Measurements from ENCODE around the gene GSTM1. TPM values are rescaled to one million over a fixed set of nuclear protein-coding genes. Genes with fewer than 3 reads are reported as not detected.

The GSTM1 gene
- total and polyA plus RNA-seq, 2 of the 8 experiments (the other 6 are each of a cell fraction or from before 2014, with no cell fraction given): 16.7 to 42.5 TPM

DNA sequence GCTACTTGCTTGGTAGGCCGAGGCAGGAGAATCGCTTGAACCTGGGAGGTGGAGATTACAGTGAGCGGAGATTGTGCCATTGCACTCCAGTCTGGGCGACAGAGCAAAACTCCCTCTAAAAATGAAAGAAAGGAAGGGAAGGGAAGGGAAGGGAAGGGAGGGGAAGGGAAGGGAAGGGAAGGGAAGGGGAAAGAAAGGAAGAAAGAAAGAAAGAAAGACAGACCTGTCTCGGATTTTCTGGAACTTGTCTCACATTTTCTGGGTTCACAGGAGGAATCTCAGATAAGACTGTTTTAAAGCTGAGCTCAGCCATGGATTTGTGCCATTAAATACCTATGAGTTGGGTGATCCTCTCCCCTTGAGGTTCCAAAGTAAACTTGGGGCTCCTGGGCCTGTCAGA is 37.3 kb downstream of the GSTM1 start:
- H3K23ac ChIP-seq (ENCODE audit: insufficient read length): no peak overlapping the region
- no peak overlapping the region for H2BK120ac ChIP-seq (replicated peaks; ENCODE audit: low read depth, low read length)
- TF ChIP-seq RFX5 (IDR thresholded peaks at IDR 0.05; ENCODE audit: borderline replicate concordance, low read depth, low read length) (no peak), JUN (IDR thresholded peaks at IDR 0.05; ENCODE audit: low read depth, low read length) (no peak), NRF1 (IDR thresholded peaks at IDR 0.05; ENCODE audit: low read depth, low read length) (no peak), CBX5 (IDR thresholded peaks at IDR 0.05; ENCODE audit: low read depth, low read length) (no peak), RAD21 (IDR thresholded peaks at IDR 0.05 in 1 of 2, conservative IDR thresholded peaks at IDR 0.05 in 1 of 2; ENCODE audit: low read depth in 2 of 2, low read length in 2 of 2) (no peak)
- no peak overlapping the region for H4K91ac ChIP-seq (replicated peaks; ENCODE audit: insufficient read length, low read length)
- no peak for FAIRE-seq
- H4K8ac ChIP-seq (ENCODE audit: extremely low read depth, insufficient read depth, low read length): no peak overlapping the region
- H3K4me1 ChIP-seq (replicated peaks in 1 of 4; ENCODE audit: control insufficient read depth in 3 of 4, insufficient read depth in 4 of 4, low read length in 3 of 4): no peaks in the 10 kb centered on the region
- no peak overlapping the region for H4K5ac ChIP-seq (ENCODE audit: insufficient read length, low read depth, low read length)
- H2AK5ac ChIP-seq (ENCODE audit: low read depth, low read length): no peak overlapping the region
- H3K23me2 ChIP-seq (ENCODE audit: low read depth, low read length): no peaks in the 10 kb centered on the region
- H3K18ac ChIP-seq (ENCODE audit: extremely low read depth, low read length): no peak overlapping the region
- H3K4me2 ChIP-seq (ENCODE audit: insufficient read depth in 1 of 2, low read depth in 2 of 2, low read length in 2 of 2): no peak overlapping the region
- H3K27me3 ChIP-seq (replicated peaks in 1 of 4; ENCODE audit: control insufficient read depth in 3 of 4, extremely low read depth in 1 of 4, insufficient read depth in 3 of 4, low read length in 3 of 4): peaks cover 0 to 2% (median 0%) of the 10 kb centered on the region in 4 experiments; a peak in 1 of 7 replicates
- no peak overlapping the region for H2BK5ac ChIP-seq (ENCODE audit: low read depth, low read length)
- H3K27ac ChIP-seq (ENCODE audit: low read depth, low read length): no peak overlapping the region
- no peaks in the 10 kb centered on the region for H3K79me2 ChIP-seq (ENCODE audit: control insufficient read depth in 1 of 2, insufficient read depth in 2 of 2, low read length in 2 of 2)
- H4K20me1 ChIP-seq (replicated peaks in 1 of 2; ENCODE audit: control insufficient read depth in 1 of 2, insufficient read depth in 2 of 2, low read length in 2 of 2): no peaks in the 10 kb centered on the region
- no peak overlapping the region for H2BK15ac ChIP-seq (ENCODE audit: low read length)
- no peak overlapping the region for H3K4me3 ChIP-seq (ENCODE audit: extremely low read depth in 1 of 4, insufficient read depth in 2 of 4, low read depth in 3 of 4, low read length in 4 of 4)
- POLR2A ChIA-PET (ENCODE audit: partially characterized antibody): no interaction called here
- no peak overlapping the region for H3K4ac ChIP-seq (replicated peaks; ENCODE audit: insufficient read length, low read depth, low read length)
- H2BK20ac ChIP-seq (ENCODE audit: low read length): no peak overlapping the region
- no peak overlapping the region for H3K56ac ChIP-seq (replicated peaks; ENCODE audit: insufficient read length, low read depth, low read length)
- CTCF ChIA-PET (ENCODE audit: partially characterized antibody): interaction anchor here (1.2 to 1.6 kb wide), 3 partner anchors 52 to 179 kb away, joined by 3 read pairs; no protein-coding TSS in a partner anchor
- peaks cover 7% of the 10 kb centered on the region in 2 experiments for H3K9me3 ChIP-seq (ENCODE audit: insufficient read depth in 2 of 2, low read depth in 1 of 2, low read length in 1 of 2)
- no peaks in the 10 kb centered on the region for H3K36me3 ChIP-seq (ENCODE audit: control insufficient read depth in 2 of 4, insufficient read depth in 4 of 4, low read length in 3 of 4)
- no peak overlapping the region for H2BK12ac ChIP-seq (ENCODE audit: low read depth, low read length)
- no peak overlapping the region for H3K9ac ChIP-seq (replicated peaks in 1 of 4; ENCODE audit: extremely low read depth in 1 of 4, low read depth in 3 of 4, low read length in 3 of 4)
- no peak overlapping the region for H2AFZ ChIP-seq (ENCODE audit: low read length)
- no peak overlapping the region for H3K14ac ChIP-seq (ENCODE audit: insufficient read length)
- 81% methylated on average over 4 of the region's 5 CpGs; no CpG with 5 or more reads in 1 of the 2 experiments for WGBS, 2 experiments (ENCODE audit: extremely low coverage in 1 of 2, insufficient coverage in 1 of 2, insufficient read length in 1 of 2, insufficient replicate concordance in 2 of 2, low coverage in 1 of 2, low lambda C conversion rate in 2 of 2, missing lambda C conversion rate in 1 of 2)
- no peaks in the 10 kb centered on the region for H3K79me1 ChIP-seq (ENCODE audit: low read depth, low read length)
- no peak for DNase-seq (ENCODE audit: low read depth in 1 of 2, low spot score in 2 of 2)
